ENCODE results near the gene RFWD3. TPM values are rescaled to one million over a fixed set of nuclear protein-coding genes. Genes with fewer than 3 reads are reported as not detected.
"Not testable (repeated sequence)": the region's sequence is repeated elsewhere in the genome, so short reads cannot be mapped to it uniquely, and the experiment has no call there.

The RFWD3 gene
- total and polyA plus RNA-seq, 2 donors: 11.6 to 29.7 TPM

DNA sequence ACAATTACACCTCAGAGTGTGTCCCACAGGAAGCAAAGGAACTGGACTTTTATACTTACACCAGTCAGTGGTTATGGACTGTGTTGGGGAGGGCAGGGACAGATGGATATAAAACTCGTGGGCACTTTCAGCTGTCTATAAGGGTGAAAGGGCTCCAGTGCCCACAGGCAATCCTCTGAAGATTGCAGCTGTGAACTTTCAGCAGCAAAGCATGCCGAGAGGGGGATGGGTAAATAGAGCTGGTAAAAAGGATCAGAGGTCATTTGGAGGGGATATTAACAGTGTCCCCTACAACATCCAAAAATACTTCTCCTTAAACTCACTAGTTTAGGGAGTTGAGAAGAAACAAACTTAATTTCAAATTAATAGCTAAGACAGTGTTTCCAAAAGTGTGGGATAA, 13.3 kb upstream of the RFWD3 start:
- Histone ChIP-seq H3K36me3 (ENCODE audit: control insufficient read depth in 2 of 2, insufficient read depth in 2 of 2, low read length in 1 of 2) (peaks cover 8 to 11% of the 10 kb centered on the region in 2 donors), H3K27me3 (ENCODE audit: control insufficient read depth in 2 of 2, insufficient read depth in 1 of 2, low read length in 1 of 2) (no peaks in the 10 kb centered on the region), H3K4me3 (ENCODE audit: low read length in 2 of 2) (no peak overlapping the region), H3K27ac (ENCODE audit: low read depth in 1 of 2, low read length in 1 of 2) (no peak overlapping the region), H3K4me1 (ENCODE audit: control insufficient read depth in 2 of 2, insufficient read depth in 2 of 2, low read length in 2 of 2) (no peaks in the 10 kb centered on the region), H3K9me3 (ENCODE audit: control insufficient read depth in 2 of 2, insufficient read depth in 1 of 2, low read length in 1 of 2) (no peaks in the 10 kb centered on the region)
- WGBS: 90% methylated on average over 2 of the region's 2 CpGs
- DNase-seq (ENCODE audit: low read depth in 6 of 9, low spot score in 9 of 9): no peak

DNA sequence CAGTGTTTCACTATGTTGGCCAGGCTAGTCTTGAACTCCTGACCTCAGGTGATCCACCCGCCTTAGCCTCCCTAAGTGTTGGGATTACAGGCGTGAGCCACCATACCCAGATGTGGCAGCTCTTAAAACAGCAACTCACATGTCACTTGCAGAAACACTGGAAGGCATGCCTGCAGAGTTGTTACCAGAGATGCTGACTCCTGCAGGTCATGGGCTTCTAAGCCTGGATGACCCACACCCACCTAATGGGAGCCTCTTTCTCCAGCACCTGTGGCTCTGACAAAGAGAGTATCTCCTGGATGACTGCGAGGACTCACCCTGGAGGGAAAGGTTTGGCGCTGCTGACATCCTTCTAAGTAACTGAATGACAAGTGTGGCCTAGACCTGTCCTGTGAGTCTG, 11.2 kb upstream of the RFWD3 start:
- WGBS: 100% methylated on average over 4 of the region's 4 CpGs
- H3K4me3 ChIP-seq (ENCODE audit: low read length in 2 of 2): no peak overlapping the region
- DNase-seq (ENCODE audit: low read depth in 6 of 9, low spot score in 9 of 9): no peak
- H3K27ac ChIP-seq (ENCODE audit: low read depth in 1 of 2, low read length in 1 of 2): no peak overlapping the region
- H3K4me1 ChIP-seq (ENCODE audit: control insufficient read depth in 2 of 2, insufficient read depth in 2 of 2, low read length in 2 of 2): no peaks in the 10 kb centered on the region
- H3K9me3 ChIP-seq (ENCODE audit: control insufficient read depth in 2 of 2, insufficient read depth in 1 of 2, low read length in 1 of 2): no peaks in the 10 kb centered on the region
- H3K36me3 ChIP-seq (ENCODE audit: control insufficient read depth in 2 of 2, insufficient read depth in 2 of 2, low read length in 1 of 2): peaks cover 8 to 21% of the 10 kb centered on the region in 2 donors
- H3K27me3 ChIP-seq (ENCODE audit: control insufficient read depth in 2 of 2, insufficient read depth in 1 of 2, low read length in 1 of 2): no peaks in the 10 kb centered on the region

DNA sequence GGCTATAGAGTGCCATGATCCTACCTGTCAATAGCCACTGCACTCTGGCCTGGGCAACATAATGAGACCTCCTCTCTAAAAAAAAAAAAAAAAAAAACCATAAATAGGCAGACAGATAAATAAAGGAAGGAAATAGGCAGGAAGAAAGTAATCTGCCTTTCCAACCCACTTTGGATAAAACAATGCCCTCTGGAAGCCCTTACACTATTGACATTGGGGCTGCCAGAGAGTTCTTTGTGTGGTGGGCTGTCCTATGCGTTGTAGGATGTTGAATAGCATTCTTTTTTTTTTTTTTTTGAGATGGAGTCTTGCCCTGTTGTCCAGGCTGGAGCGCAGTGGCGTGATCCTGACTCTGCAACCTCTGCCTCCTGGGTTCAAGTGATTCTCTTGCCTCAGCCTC, 7.2 kb upstream of the RFWD3 start:
- H3K9me3 ChIP-seq (ENCODE audit: control insufficient read depth in 2 of 2, insufficient read depth in 1 of 2, low read length in 1 of 2): no peaks in the 10 kb centered on the region
- 97% methylated on average over 3 of the region's 3 CpGs for WGBS
- H3K4me1 ChIP-seq (ENCODE audit: control insufficient read depth in 2 of 2, insufficient read depth in 2 of 2, low read length in 2 of 2): no peaks in the 10 kb centered on the region
- H3K4me3 ChIP-seq (ENCODE audit: low read length in 2 of 2): no peak overlapping the region
- H3K36me3 ChIP-seq (ENCODE audit: control insufficient read depth in 2 of 2, insufficient read depth in 2 of 2, low read length in 1 of 2): peaks cover 3 to 26% of the 10 kb centered on the region in 2 donors
- H3K27me3 ChIP-seq (ENCODE audit: control insufficient read depth in 2 of 2, insufficient read depth in 1 of 2, low read length in 1 of 2): no peaks in the 10 kb centered on the region
- no peak overlapping the region for H3K27ac ChIP-seq (ENCODE audit: low read depth in 1 of 2, low read length in 1 of 2)
- no peak for DNase-seq (ENCODE audit: low read depth in 6 of 9, low spot score in 9 of 9)

DNA sequence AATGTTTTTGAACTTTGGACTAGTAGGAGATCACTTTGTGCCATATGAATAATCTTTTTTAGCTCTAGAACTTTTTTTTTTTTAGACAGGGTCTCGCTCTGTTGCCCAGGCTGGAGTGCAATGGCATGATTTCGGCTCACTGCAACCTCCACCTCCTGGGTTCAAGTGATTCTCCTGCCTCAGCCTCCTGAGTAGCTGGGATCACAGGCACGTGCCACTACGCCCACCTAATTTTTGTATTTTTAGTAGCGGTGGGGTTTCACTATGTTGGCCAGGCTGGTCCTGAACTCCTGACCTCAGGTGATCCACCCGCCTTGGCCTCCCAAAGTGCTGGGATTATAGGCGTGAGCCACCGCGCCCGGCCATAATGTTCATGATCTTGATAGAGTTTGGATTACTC, 2.2 kb upstream of the RFWD3 start:
- H3K9me3 ChIP-seq (ENCODE audit: control insufficient read depth in 2 of 2, insufficient read depth in 1 of 2, low read length in 1 of 2); H3K27ac ChIP-seq (ENCODE audit: low read depth in 1 of 2, low read length in 1 of 2); H3K27me3 ChIP-seq (ENCODE audit: control insufficient read depth in 2 of 2, insufficient read depth in 1 of 2, low read length in 1 of 2); H3K4me3 ChIP-seq (ENCODE audit: low read length in 2 of 2); DNase-seq (ENCODE audit: low read depth in 6 of 9, low spot score in 9 of 9): not testable (repeated sequence)
- peaks cover 5 to 27% of the 10 kb centered on the region in 2 donors for H3K4me1 ChIP-seq (ENCODE audit: control insufficient read depth in 2 of 2, insufficient read depth in 2 of 2, low read length in 2 of 2)
- peaks cover 16% of the 10 kb centered on the region in 2 donors for H3K36me3 ChIP-seq (ENCODE audit: control insufficient read depth in 2 of 2, insufficient read depth in 2 of 2, low read length in 1 of 2)
- WGBS: 98% methylated on average over 10 of the region's 10 CpGs

DNA sequence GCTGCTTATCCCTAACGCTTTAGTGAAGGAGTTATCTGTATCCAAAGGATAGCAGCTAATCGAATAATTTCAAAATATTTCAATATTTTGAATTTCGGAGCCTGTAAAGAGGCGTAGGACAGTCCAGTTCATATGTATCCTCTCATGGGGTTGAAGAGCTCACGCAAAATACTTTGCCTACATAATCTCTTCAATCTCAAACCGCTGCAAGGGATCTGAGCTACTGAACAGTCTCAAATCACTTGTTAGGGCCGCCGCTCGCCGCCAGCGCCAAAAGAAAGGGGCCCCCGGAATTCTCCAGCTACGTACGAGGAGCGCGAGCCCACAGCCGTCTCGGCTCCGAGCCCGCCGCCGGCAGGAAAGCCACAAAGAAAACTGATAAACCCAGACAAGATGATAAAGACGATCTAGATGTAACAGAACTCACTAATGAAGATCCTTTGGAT, 601 bp upstream of the RFWD3 start:
- peak in 7 of 9 donors; percentile 16 to 63 (median 31) for DNase-seq (ENCODE audit: low read depth in 6 of 9, low spot score in 9 of 9)
- peaks cover 27 to 30% of the 10 kb centered on the region in 2 donors for H3K36me3 ChIP-seq (ENCODE audit: control insufficient read depth in 2 of 2, insufficient read depth in 2 of 2, low read length in 1 of 2)
- H3K9me3 ChIP-seq (ENCODE audit: control insufficient read depth in 2 of 2, insufficient read depth in 1 of 2, low read length in 1 of 2): no peaks in the 10 kb centered on the region
- H3K4me1 ChIP-seq (ENCODE audit: control insufficient read depth in 2 of 2, insufficient read depth in 2 of 2, low read length in 2 of 2): peaks cover 5 to 28% of the 10 kb centered on the region in 2 donors
- peak overlapping the region; percentile 52 to 84 for H3K27ac ChIP-seq (ENCODE audit: low read depth in 1 of 2, low read length in 1 of 2)
- peak overlapping the region; percentile 91 to 97 for H3K4me3 ChIP-seq (ENCODE audit: low read length in 2 of 2)
- no peaks in the 10 kb centered on the region for H3K27me3 ChIP-seq (ENCODE audit: control insufficient read depth in 2 of 2, insufficient read depth in 1 of 2, low read length in 1 of 2)
- 3% methylated on average over 23 of the region's 23 CpGs for WGBS

DNA sequence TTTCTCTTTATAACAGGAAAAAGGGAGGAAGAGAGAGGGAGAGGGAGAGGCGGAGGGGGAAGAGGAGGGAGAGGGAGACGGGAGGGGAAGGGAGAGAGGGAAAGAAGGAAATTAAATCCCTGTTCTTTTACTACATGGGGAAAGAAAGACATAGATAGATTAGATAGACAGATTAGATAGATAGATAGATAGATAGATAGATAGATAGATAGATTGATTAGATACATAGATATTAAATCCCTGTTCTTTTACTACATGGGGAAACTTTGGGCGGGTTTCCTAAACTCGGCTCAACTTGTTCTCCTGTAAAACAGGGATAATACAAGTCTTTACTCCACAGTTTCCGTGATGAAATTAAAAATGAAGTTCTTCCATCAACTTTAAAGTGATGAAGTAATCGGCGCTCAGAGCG, 661 bp downstream of the RFWD3 start:
- no peak for DNase-seq (ENCODE audit: low read depth in 6 of 9, low spot score in 9 of 9)
- no peaks in the 10 kb centered on the region for H3K27me3 ChIP-seq (ENCODE audit: control insufficient read depth in 2 of 2, insufficient read depth in 1 of 2, low read length in 1 of 2)
- no peaks in the 10 kb centered on the region for H3K9me3 ChIP-seq (ENCODE audit: control insufficient read depth in 2 of 2, insufficient read depth in 1 of 2, low read length in 1 of 2)
- peaks cover 5 to 28% of the 10 kb centered on the region in 2 donors for H3K4me1 ChIP-seq (ENCODE audit: control insufficient read depth in 2 of 2, insufficient read depth in 2 of 2, low read length in 2 of 2)
- peak overlapping the region; percentile 91 to 97 for H3K4me3 ChIP-seq (ENCODE audit: low read length in 2 of 2)
- WGBS: 15% methylated on average over 8 of the region's 8 CpGs
- H3K27ac ChIP-seq (ENCODE audit: low read depth in 1 of 2, low read length in 1 of 2): peak overlapping the region; percentile 94 to 97
- H3K36me3 ChIP-seq (ENCODE audit: control insufficient read depth in 2 of 2, insufficient read depth in 2 of 2, low read length in 1 of 2): peaks cover 26 to 37% of the 10 kb centered on the region in 2 donors

DNA sequence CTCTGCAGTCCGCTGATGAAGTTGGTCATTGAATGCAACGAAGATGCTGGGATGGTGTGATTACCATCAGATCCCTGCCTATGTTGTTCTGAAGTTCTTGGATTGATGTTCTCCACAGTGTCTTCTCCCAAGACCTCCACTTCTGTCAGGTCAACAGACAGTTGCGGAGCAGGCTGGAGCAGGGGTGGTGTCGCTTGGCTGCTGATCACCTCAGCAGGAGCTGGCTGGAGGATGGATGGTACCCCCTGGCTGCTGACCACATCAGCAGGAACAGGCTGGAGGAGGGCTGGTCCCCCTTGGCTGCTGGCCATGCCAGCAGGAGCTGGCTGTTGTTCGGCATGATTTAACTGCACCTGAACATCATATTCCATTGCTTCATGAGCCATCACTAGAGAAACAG, 5.6 kb downstream of the RFWD3 start:
- no peak for DNase-seq (ENCODE audit: low read depth in 6 of 9, low spot score in 9 of 9)

DNA sequence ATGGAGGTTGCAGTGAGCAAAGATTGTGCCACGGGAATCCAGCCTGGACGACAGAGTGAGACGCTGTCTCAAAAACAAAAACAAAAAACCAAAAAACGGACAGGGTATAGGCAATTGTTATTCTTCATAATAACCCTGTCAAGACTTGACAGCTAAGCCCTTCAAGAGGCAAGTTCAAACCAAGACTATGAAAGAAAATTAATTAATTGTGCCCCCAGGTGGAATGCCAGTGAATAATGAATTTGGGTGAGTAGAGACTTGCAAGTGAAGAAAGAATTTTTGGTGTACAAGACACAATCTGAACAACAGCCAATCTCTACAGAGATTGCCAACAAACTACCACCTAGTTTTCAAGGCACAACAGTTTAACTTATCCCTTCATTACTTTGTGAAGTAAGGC, 6.3 kb downstream of the RFWD3 start:
- WGBS: 97% methylated on average over 4 of the region's 4 CpGs
- no peaks in the 10 kb centered on the region for H3K27me3 ChIP-seq (ENCODE audit: control insufficient read depth in 2 of 2, insufficient read depth in 1 of 2, low read length in 1 of 2)
- no peaks in the 10 kb centered on the region for H3K9me3 ChIP-seq (ENCODE audit: control insufficient read depth in 2 of 2, insufficient read depth in 1 of 2, low read length in 1 of 2)
- no peak for DNase-seq (ENCODE audit: low read depth in 6 of 9, low spot score in 9 of 9)
- peaks cover 18% of the 10 kb centered on the region in 2 donors for H3K4me1 ChIP-seq (ENCODE audit: control insufficient read depth in 2 of 2, insufficient read depth in 2 of 2, low read length in 2 of 2)
- no peak overlapping the region for H3K4me3 ChIP-seq (ENCODE audit: low read length in 2 of 2)
- peaks cover 57 to 90% of the 10 kb centered on the region in 2 donors for H3K36me3 ChIP-seq (ENCODE audit: control insufficient read depth in 2 of 2, insufficient read depth in 2 of 2, low read length in 1 of 2)
- H3K27ac ChIP-seq (ENCODE audit: low read depth in 1 of 2, low read length in 1 of 2): no peak overlapping the region

More for the DNA sequence above, 5.6 kb downstream of the RFWD3 start:
- H3K4me3 ChIP-seq (ENCODE audit: low read length in 2 of 2): no peak overlapping the region
- no peaks in the 10 kb centered on the region for H3K9me3 ChIP-seq (ENCODE audit: control insufficient read depth in 2 of 2, insufficient read depth in 1 of 2, low read length in 1 of 2)
- WGBS: 98% methylated on average over 5 of the region's 5 CpGs
- peaks cover 18 to 23% of the 10 kb centered on the region in 2 donors for H3K4me1 ChIP-seq (ENCODE audit: control insufficient read depth in 2 of 2, insufficient read depth in 2 of 2, low read length in 2 of 2)
- peaks cover 57 to 85% of the 10 kb centered on the region in 2 donors for H3K36me3 ChIP-seq (ENCODE audit: control insufficient read depth in 2 of 2, insufficient read depth in 2 of 2, low read length in 1 of 2)
- no peak overlapping the region for H3K27ac ChIP-seq (ENCODE audit: low read depth in 1 of 2, low read length in 1 of 2)
- no peaks in the 10 kb centered on the region for H3K27me3 ChIP-seq (ENCODE audit: control insufficient read depth in 2 of 2, insufficient read depth in 1 of 2, low read length in 1 of 2)

DNA sequence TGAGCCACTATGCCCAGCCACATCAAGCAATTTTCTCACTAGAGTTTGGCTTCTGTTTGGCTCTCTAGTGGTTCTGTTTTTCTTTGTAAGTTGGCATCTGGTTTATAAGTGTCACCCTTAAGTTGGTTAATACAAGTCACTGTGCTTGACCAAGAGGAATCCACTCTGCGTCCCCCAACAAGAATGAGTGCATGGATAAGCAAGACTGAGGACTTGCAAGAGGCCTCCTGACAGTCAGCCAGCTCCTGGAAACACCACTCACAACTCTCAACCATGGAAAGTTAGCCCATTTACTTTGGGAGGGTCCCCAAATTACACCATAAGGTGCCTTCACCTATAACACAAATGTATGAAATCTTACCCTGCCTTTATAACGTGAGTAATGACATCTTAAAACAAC, 7.6 kb downstream of the RFWD3 start:
- whole genome bisulfite sequencing: 96% methylated on average over 2 of the region's 2 CpGs
- DNase-seq (ENCODE audit: low read depth in 6 of 9, low spot score in 9 of 9): no peak
- H3K9me3 ChIP-seq (ENCODE audit: control insufficient read depth in 2 of 2, insufficient read depth in 1 of 2, low read length in 1 of 2): no peaks in the 10 kb centered on the region
- no peak overlapping the region for H3K27ac ChIP-seq (ENCODE audit: low read depth in 1 of 2, low read length in 1 of 2)
- H3K36me3 ChIP-seq (ENCODE audit: control insufficient read depth in 2 of 2, insufficient read depth in 2 of 2, low read length in 1 of 2): peaks cover 59 to 89% of the 10 kb centered on the region in 2 donors
- H3K27me3 ChIP-seq (ENCODE audit: control insufficient read depth in 2 of 2, insufficient read depth in 1 of 2, low read length in 1 of 2): no peaks in the 10 kb centered on the region
- no peak overlapping the region for H3K4me3 ChIP-seq (ENCODE audit: low read length in 2 of 2)
- H3K4me1 ChIP-seq (ENCODE audit: control insufficient read depth in 2 of 2, insufficient read depth in 2 of 2, low read length in 2 of 2): peaks cover 6 to 13% of the 10 kb centered on the region in 2 donors
